Uterus (tissue), 4 donors: ENCODE results near the gene C11orf54. TPM values are rescaled to one million over a fixed set of nuclear protein-coding genes. Genes with fewer than 3 reads are reported as not detected.
"Not testable (repeated sequence)": the region's sequence is repeated elsewhere in the genome, so short reads cannot be mapped to it uniquely, and the experiment has no call there.

Source experiments
- DNase-seq, 2 donors: peaks; one replicate each; pipeline ENCODE4 v3.0.0-alpha.2; 2019 to 2020
- H3K27ac ChIP-seq, 2 donors: fragments of 200-600 bp; sonication (generic); 1 replicate in 1 of 2; 2 replicates in 1 of 2; pipeline ENCODE4 v1.5.1; 2016 to 2018
- H3K27me3 ChIP-seq, 2 donors: fragments of 200-600 bp; sonication (generic); one replicate each; pipeline ENCODE4 v1.5.1; 2018 to 2019; ENCODE audit warnings: control low read depth in 1 of 2
- H3K36me3 ChIP-seq, 2 donors: fragments of 200-600 bp; sonication (generic); one replicate each; pipeline ENCODE4 v1.5.1; 2019; ENCODE audit warnings: control low read depth in 1 of 2
- H3K4me1 ChIP-seq, 2 donors: fragments of 200-600 bp; sonication (generic); one replicate each; pipeline ENCODE4 v1.5.1; 2018 to 2019; ENCODE audit warnings: control low read depth in 1 of 2
- H3K4me3 ChIP-seq, 2 donors: fragments of 200-600 bp; sonication (generic); 1 replicate in 1 of 2; 2 replicates in 1 of 2; pipeline ENCODE4 v1.5.1; 2018 to 2019; ENCODE audit warnings: mild to moderate bottlenecking in 1 of 2
- H3K9me3 ChIP-seq, 2 donors: fragments of 200-600 bp; sonication (generic); one replicate each; pipeline ENCODE4 v1.5.1; 2019; ENCODE audit warnings: control low read depth in 1 of 2
- CTCF ChIP-seq, 4 experiments: fragments of 200-600 bp in 2 of 4; fragments of 450-650 bp in 2 of 4; sonication (generic) in 2 of 4; IDR thresholded peaks; one replicate each; pipeline ENCODE4 v1.5.1; 2016 to 2019; ENCODE audit warnings: antibody characterized with exemption in 4 of 4, mild to moderate bottlenecking in 2 of 4, moderate library complexity in 1 of 4
- POLR2A ChIP-seq, 2 donors: fragments of 450-650 bp; IDR thresholded peaks; one replicate each; pipeline ENCODE4 v1.6.1; 2016; ENCODE audit warnings: antibody characterized with exemption in 2 of 2, mild to moderate bottlenecking in 1 of 2, moderate library complexity in 1 of 2
- intact Hi-C: fragments of 100-400 bp; cut with DNase I; formaldehyde crosslinking; loops from one replicate; pipeline ENCODE4 v1.15.1; 2023; ENCODE audit warnings: low total_unique reads
- total RNA-seq, 4 donors: library from RNA; depleted of rRNA in 3 of 4; stranded (reverse); fragments of >200 nt in 3 of 4; gene quantifications; one replicate each; pipeline versions ENCODE4 v1.1.0 to v1.2.4, GENCODE V29; 2014 to 2023
- donor health status: DM: yes; HTN: yes; CAD: no.

C11orf54 gene
- total RNA-seq, 4 donors from 2014 or later, result 13.3 to 57.2 (median 32.1) TPM

GRCh38 chr11:93767018-93767417, 25.5 kb downstream of the C11orf54 start:
- no peaks in the 10 kb centered on the region for H3K9me3 ChIP-seq
- H3K27ac ChIP-seq, result no peak overlapping the region
- no peak for TF ChIP-seq POLR2A (IDR thresholded peaks at IDR 0.05)
- TF ChIP-seq CTCF (IDR thresholded peaks at IDR 0.05), result no peak
- no peaks in the 10 kb centered on the region for H3K36me3 ChIP-seq
- intact Hi-C loops, result no loop called here
- H3K4me1 ChIP-seq, result no peaks in the 10 kb centered on the region
- H3K4me3 ChIP-seq, result no peak overlapping the region
- DNase-seq, result no peak
- no peaks in the 10 kb centered on the region for H3K27me3 ChIP-seq

- no peak for TF ChIP-seq POLR2A (IDR thresholded peaks at IDR 0.05)
- TF ChIP-seq CTCF (IDR thresholded peaks at IDR 0.05), result no peak
- Histone ChIP-seq H3K9me3 (no peaks in the 10 kb centered on the region), H3K36me3 (no peaks in the 10 kb centered on the region), H3K4me3 (no peak overlapping the region), H3K27ac (no peak overlapping the region), H3K4me1 (no peaks in the 10 kb centered on the region), H3K27me3 (no peaks in the 10 kb centered on the region)
- no peak for DNase-seq
- intact Hi-C loops, result no loop called here
These were observed 28.7 kb downstream of the C11orf54 start for GRCh38 chr11:93770160-93770559.

- intact Hi-C loops, result no loop called here
- no peaks in the 10 kb centered on the region for H3K4me1 ChIP-seq
- H3K27ac ChIP-seq, result no peak overlapping the region
- no peaks in the 10 kb centered on the region for H3K36me3 ChIP-seq
- no peaks in the 10 kb centered on the region for H3K27me3 ChIP-seq
- TF ChIP-seq CTCF (IDR thresholded peaks at IDR 0.05), result no peak
- no peak for TF ChIP-seq POLR2A (IDR thresholded peaks at IDR 0.05)
- DNase-seq, result no peak
- H3K9me3 ChIP-seq, result no peaks in the 10 kb centered on the region
- H3K4me3 ChIP-seq, result no peak overlapping the region
These were observed 30.7 kb downstream of the C11orf54 start for GRCh38 chr11:93772123-93772522.

- Histone ChIP-seq H3K27me3 (no peaks in the 10 kb centered on the region), H3K27ac (no peak overlapping the region), H3K36me3 (no peaks in the 10 kb centered on the region), H3K4me3 (no peak overlapping the region), H3K9me3 (no peaks in the 10 kb centered on the region), H3K4me1 (no peaks in the 10 kb centered on the region)
- TF ChIP-seq POLR2A (IDR thresholded peaks at IDR 0.05), result no peak
- TF ChIP-seq CTCF (IDR thresholded peaks at IDR 0.05), result no peak
- intact Hi-C loops, result no loop called here
- no peak for DNase-seq
These were observed 31.6 kb downstream of the C11orf54 start for GRCh38 chr11:93773045-93773477.

GRCh38 chr11:93773601-93774200, 32.2 kb downstream of the C11orf54 start:
- intact Hi-C loops, result no loop called here
- no peak overlapping the region for H3K27ac ChIP-seq
- no peaks in the 10 kb centered on the region for H3K36me3 ChIP-seq
- H3K4me1 ChIP-seq, result no peaks in the 10 kb centered on the region
- H3K9me3 ChIP-seq, result no peaks in the 10 kb centered on the region
- H3K4me3 ChIP-seq, result no peak overlapping the region
- DNase-seq, result no peak
- H3K27me3 ChIP-seq, result no peaks in the 10 kb centered on the region
- no peak for TF ChIP-seq CTCF (IDR thresholded peaks at IDR 0.05)
- TF ChIP-seq POLR2A (IDR thresholded peaks at IDR 0.05), result no peak

- DNase-seq, H3K36me3 ChIP-seq, H3K4me1 ChIP-seq, H3K27me3 ChIP-seq, H3K9me3 ChIP-seq, H3K27ac ChIP-seq, intact Hi-C loops, H3K4me3 ChIP-seq: not testable (repeated sequence)
These were observed 33.1 kb downstream of the C11orf54 start for GRCh38 chr11:93774560-93774959.
